ENCODE measurements around the gene HEMK1. TPM values are rescaled to one million over a fixed set of nuclear protein-coding genes. Genes with fewer than 3 reads are reported as not detected.

HEMK1 gene
- total RNA-seq, 3 donors from 2014 or later: 6.1 to 10.7 (median 9.2) TPM

- Histone ChIP-seq H3K27me3 (no peaks in the 10 kb centered on the region), H3K4me1 (peaks cover 6 to 8% of the 10 kb centered on the region in 2 donors), H3K4me3 (peak overlapping the region; percentile 88 to 94 (median 93)), H3K36me3 (no peaks in the 10 kb centered on the region), H3K9me3 (no peaks in the 10 kb centered on the region), H3K27ac (peak overlapping the region; percentile 93 to 96)
- intact Hi-C loops (cut with DNase I; ENCODE audit: low total_unique reads): no loop called here
- TF ChIP-seq POLR2A (IDR thresholded peaks at IDR 0.05) (no peak), POLR2AphosphoS5 (IDR thresholded peaks at IDR 0.05) (peak; percentile 10 to 38 (median 25))
- TF ChIP-seq, protein P1, sequence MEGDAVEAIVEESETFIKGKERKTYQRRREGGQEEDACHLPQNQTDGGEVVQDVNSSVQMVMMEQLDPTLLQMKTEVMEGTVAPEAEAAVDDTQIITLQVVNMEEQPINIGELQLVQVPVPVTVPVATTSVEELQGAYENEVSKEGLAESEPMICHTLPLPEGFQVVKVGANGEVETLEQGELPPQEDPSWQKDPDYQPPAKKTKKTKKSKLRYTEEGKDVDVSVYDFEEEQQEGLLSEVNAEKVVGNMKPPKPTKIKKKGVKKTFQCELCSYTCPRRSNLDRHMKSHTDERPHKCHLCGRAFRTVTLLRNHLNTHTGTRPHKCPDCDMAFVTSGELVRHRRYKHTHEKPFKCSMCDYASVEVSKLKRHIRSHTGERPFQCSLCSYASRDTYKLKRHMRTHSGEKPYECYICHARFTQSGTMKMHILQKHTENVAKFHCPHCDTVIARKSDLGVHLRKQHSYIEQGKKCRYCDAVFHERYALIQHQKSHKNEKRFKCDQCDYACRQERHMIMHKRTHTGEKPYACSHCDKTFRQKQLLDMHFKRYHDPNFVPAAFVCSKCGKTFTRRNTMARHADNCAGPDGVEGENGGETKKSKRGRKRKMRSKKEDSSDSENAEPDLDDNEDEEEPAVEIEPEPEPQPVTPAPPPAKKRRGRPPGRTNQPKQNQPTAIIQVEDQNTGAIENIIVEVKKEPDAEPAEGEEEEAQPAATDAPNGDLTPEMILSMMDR (IDR thresholded peaks at IDR 0.05): peak; percentile 94 to 99 (median 99)
- DNase-seq (ENCODE audit: low spot score in 2 of 2): peak; percentile 83 to 84
Measured at GRCh38 chr3:50616003-50616769, 46.9 kb downstream of the HEMK1 start.

GRCh38 chr3:50616770-50617095, 47.4 kb downstream of the HEMK1 start:
- peak overlapping the region; percentile 88 to 94 (median 93) for H3K4me3 ChIP-seq
- H3K36me3 ChIP-seq: no peaks in the 10 kb centered on the region
- peak overlapping the region; percentile 93 to 96 for H3K27ac ChIP-seq
- no peaks in the 10 kb centered on the region for H3K27me3 ChIP-seq
- H3K9me3 ChIP-seq: no peaks in the 10 kb centered on the region
- intact Hi-C loops (cut with DNase I; ENCODE audit: low total_unique reads): no loop called here
- TF ChIP-seq, protein P1 (IDR thresholded peaks at IDR 0.05): no peak
- TF ChIP-seq POLR2AphosphoS5 (IDR thresholded peaks at IDR 0.05) (no peak), POLR2A (IDR thresholded peaks at IDR 0.05) (peak; percentile 44)
- peak; percentile 91 to 93 for DNase-seq (ENCODE audit: low spot score in 2 of 2)
- peaks cover 6 to 8% of the 10 kb centered on the region in 2 donors for H3K4me1 ChIP-seq

GRCh38 chr3:50617096-50617791, 47.9 kb downstream of the HEMK1 start, which contains the start of gene MAPKAPK3:
Gene MAPKAPK3, plus strand, starts transcription at chr3:50617151. Its CDS starts 415 bp downstream, at chr3:50617566.
- Histone ChIP-seq H3K4me3 (peak within 1 kb of the TSS; percentile 88 to 94 (median 93)), H3K36me3 (no peaks in the 10 kb centered on the region), H3K9me3 (no peaks in the 10 kb centered on the region), H3K27me3 (no peaks in the 10 kb centered on the region), H3K4me1 (peaks cover 6 to 8% of the 10 kb centered on the region in 2 donors), H3K27ac (peak within 1 kb of the TSS; percentile 93 to 96)
- intact Hi-C loops (cut with DNase I; ENCODE audit: low total_unique reads): no loop called here
- DNase-seq (ENCODE audit: low spot score in 2 of 2): no peak
- TF ChIP-seq, protein P1 (IDR thresholded peaks at IDR 0.05): peak in 1 of 3 donors; percentile 8
- no peak for TF ChIP-seq POLR2AphosphoS5 (IDR thresholded peaks at IDR 0.05)

GRCh38 chr3:50617911-50618481, 48.7 kb downstream of the HEMK1 start:
- Histone ChIP-seq H3K27ac (peak overlapping the region; percentile 93 to 96), H3K27me3 (no peaks in the 10 kb centered on the region), H3K4me3 (peak overlapping the region; percentile 88 to 94 (median 93)), H3K36me3 (no peaks in the 10 kb centered on the region), H3K9me3 (no peaks in the 10 kb centered on the region), H3K4me1 (peaks cover 3 to 8% of the 10 kb centered on the region in 2 donors)
- intact Hi-C loops (cut with DNase I; ENCODE audit: low total_unique reads): no loop called here
- no peak for DNase-seq (ENCODE audit: low spot score in 2 of 2)
- TF ChIP-seq POLR2AphosphoS5 (IDR thresholded peaks at IDR 0.05) (no peak), POLR2A (IDR thresholded peaks at IDR 0.05) (no peak)
- TF ChIP-seq, protein P1 (IDR thresholded peaks at IDR 0.05): no peak

Data from breast epithelium (tissue), 4 donors.